ENCODE results near the gene TMEM202.

Gene TMEM202

DNA sequence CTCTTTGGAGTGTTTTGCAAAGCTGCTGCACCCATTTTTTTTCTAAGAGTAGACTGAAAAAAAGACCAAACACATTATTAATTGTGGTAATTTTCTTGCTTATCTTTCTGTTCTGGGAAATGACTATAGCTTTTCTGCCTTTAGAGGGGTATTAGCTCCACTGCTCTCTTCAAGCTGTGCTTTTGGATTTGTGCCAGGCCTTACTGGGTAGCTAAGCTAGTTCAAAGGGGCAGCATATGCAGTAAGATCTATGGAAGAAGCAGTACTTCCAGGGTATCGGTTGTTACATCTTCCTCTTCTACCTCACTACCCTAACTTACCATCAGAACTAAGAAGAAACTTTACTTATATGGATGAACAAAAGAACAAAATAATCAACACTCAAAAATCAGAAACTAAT lies 47.3 kb downstream of the TMEM202 start:
- TF ChIP-seq CTCF (IDR thresholded peaks at IDR 0.05; ENCODE audit: insufficient read depth, low read depth, low read length, missing control alignments): no peak
- H3K4me3 ChIP-seq (ENCODE audit: low read depth, low read length): no peak overlapping the region
- no peak for DNase-seq (ENCODE audit: low read depth)

DNA sequence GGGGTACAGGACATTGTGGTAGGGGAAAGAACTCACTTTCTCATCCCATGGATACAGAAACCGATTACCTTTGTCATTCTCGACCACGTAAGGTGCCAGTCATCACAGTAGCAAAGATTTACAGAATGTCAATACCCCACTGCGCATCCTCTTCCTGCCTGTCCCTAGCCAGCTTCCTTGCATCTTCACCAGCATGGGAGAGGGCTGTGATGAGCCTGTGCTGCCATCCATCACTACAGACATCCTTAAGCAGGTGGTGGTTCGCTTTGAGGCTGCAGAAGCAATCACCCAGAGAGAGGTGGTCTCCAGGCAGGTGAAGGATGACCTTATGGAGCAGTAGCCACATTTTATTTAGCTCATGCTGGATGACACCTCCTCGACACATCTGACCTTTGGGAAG lies 52.7 kb downstream of the TMEM202 start:
- DNase-seq (ENCODE audit: low read depth): no peak
- no peak overlapping the region for H3K4me3 ChIP-seq (ENCODE audit: low read depth, low read length)
- no peak for TF ChIP-seq CTCF (IDR thresholded peaks at IDR 0.05; ENCODE audit: insufficient read depth, low read depth, low read length, missing control alignments)

- no peak overlapping the region for H3K4me3 ChIP-seq (ENCODE audit: low read depth, low read length)
- no peak for TF ChIP-seq CTCF (IDR thresholded peaks at IDR 0.05; ENCODE audit: insufficient read depth, low read depth, low read length, missing control alignments)
- DNase-seq (ENCODE audit: low read depth): no peak
These were observed 53.1 kb downstream of the TMEM202 start for GRCh38 chr15:72451224-72451623.

GRCh38 chr15:72456684-72457083 lies 58.6 kb downstream of the TMEM202 start:
- no peak for DNase-seq (ENCODE audit: low read depth)
- H3K4me3 ChIP-seq (ENCODE audit: low read depth, low read length): no peak overlapping the region
- no peak for TF ChIP-seq CTCF (IDR thresholded peaks at IDR 0.05; ENCODE audit: insufficient read depth, low read depth, low read length, missing control alignments)
